CD4-positive, alpha-beta T cell (primary cell): ENCODE data around the gene RBM5. TPM values are rescaled to one million over a fixed set of nuclear protein-coding genes. Genes with fewer than 3 reads are reported as not detected.

Experiments used
- ATAC-seq: fragments of 200-7000 bp; cut with Tn5 transposase; one replicate; pipeline ENCODE4 v1.10.0; 2022; ENCODE audit warnings: mild to moderate bottlenecking; ENCODE audit not compliant: poor library complexity
- CTCF ChIA-PET: fragments of 350-600 bp; sonication (Branson Sonifier 250); formaldehyde crosslinking; loops from one replicate; lab custom pipeline; 2021; ENCODE audit warnings: antibody characterized with exemption, inconsistent platforms; lab: Charles Lee
- POLR2A ChIA-PET: fragments of 350-600 bp; sonication (Branson Sonifier 250); formaldehyde crosslinking; loops from one replicate; lab custom pipeline; 2021; ENCODE audit warnings: antibody characterized with exemption, inconsistent platforms; lab: Charles Lee
- DNase-seq, 14 experiments: peaks; one replicate each; pipeline ENCODE4 v3.0.0-alpha.2; 2013 to 2020; ENCODE audit warnings: mixed read lengths in 2 of 14
- H3K27ac ChIP-seq, 2 donors: one replicate each; pipeline versions ENCODE4 v1.5.1 to v1.7.0; 2013; ENCODE audit warnings: low read length in 2 of 2, low read depth in 1 of 2, mild to moderate bottlenecking in 1 of 2
- H3K27me3 ChIP-seq, 2 experiments: 1 replicate in 1 of 2; 2 replicates in 1 of 2; pipeline versions ENCODE4 v1.6.1 to v1.7.0; 2013; ENCODE audit warnings: low read length in 2 of 2, control low read depth in 1 of 2, mild to moderate bottlenecking in 1 of 2, moderate library complexity in 1 of 2; ENCODE audit not compliant: insufficient read depth in 2 of 2, control insufficient read depth in 1 of 2
- H3K36me3 ChIP-seq: one replicate; pipeline ENCODE4 v1.6.1; 2013; ENCODE audit warnings: low read length, control low read depth; ENCODE audit not compliant: insufficient read depth
- H3K4me1 ChIP-seq: one replicate; pipeline ENCODE4 v1.6.1; 2013; ENCODE audit warnings: low read length, control low read depth; ENCODE audit not compliant: insufficient read depth
- H3K4me3 ChIP-seq: one replicate; pipeline ENCODE4 v1.5.1; 2013; ENCODE audit warnings: mild to moderate bottlenecking, low read length, moderate library complexity
- H3K9me3 ChIP-seq, 2 experiments: 1 replicate in 1 of 2; 2 replicates in 1 of 2; pipeline versions ENCODE4 v1.6.1 to v1.7.0; 2013; ENCODE audit warnings: low read length in 2 of 2, mild to moderate bottlenecking in 2 of 2, control low read depth in 1 of 2, moderate library complexity in 1 of 2; ENCODE audit not compliant: control insufficient read depth in 1 of 2, insufficient read depth in 1 of 2
- H3K27ac Mint-ChIP-seq: one replicate; pipeline ENCODE4 v1.8.0; 2020; ENCODE audit warnings: mixed read lengths
- H3K27me3 Mint-ChIP-seq: one replicate; pipeline ENCODE4 v1.8.0; 2021; ENCODE audit warnings: mixed read lengths
- H3K36me3 Mint-ChIP-seq: one replicate; pipeline ENCODE4 v1.8.0; 2021; ENCODE audit warnings: low read depth, mixed read lengths
- H3K4me1 Mint-ChIP-seq: one replicate; pipeline ENCODE4 v1.8.0; 2021; ENCODE audit warnings: low read depth, mixed read lengths
- H3K4me3 Mint-ChIP-seq: one replicate; pipeline ENCODE4 v1.8.0; 2020; ENCODE audit warnings: mild to moderate bottlenecking, mixed read lengths
- H3K9me3 Mint-ChIP-seq: one replicate; pipeline ENCODE4 v1.8.0; 2020; ENCODE audit warnings: mixed read lengths
- CTCF ChIP-seq: fragments of 200-600 bp; IDR thresholded peaks from one replicate; pipeline ENCODE4 v1.8.0; 2022; ENCODE audit warnings: antibody characterized with exemption, mild to moderate bottlenecking
- intact Hi-C, 2 experiments: fragments of 100-400 bp; cut with DNase I in 1 of 2; cut with micrococcal nuclease in 1 of 2; formaldehyde crosslinking; loops; one replicate each; pipeline versions ENCODE4 v1.15.1 to v1.9.0; 2023 to 2025; cut with DNase I, micrococcal nuclease
- total RNA-seq, 174 experiments: library from RNA in 2 of 174; stranded (reverse) in 2 of 174; gene quantifications; one replicate each; pipeline ENCODE4 v1.2.3 and lab custom pipeline; 2021 to 2026

The RBM5 gene
- total RNA-seq, 2 experiments from 2014 or later = 324 to 330 TPM

GRCh38 chr3:50119786-50120185, 31.1 kb downstream of the RBM5 start:
- ATAC-seq = no peak

GRCh38 chr3:50120364-50121071, 31.8 kb downstream of the RBM5 start:
- Mint-ChIP-seq H3K9me3 (no peaks in the 10 kb centered on the region), H3K4me3 (no peak overlapping the region), H3K4me1 (peaks cover 6% of the 10 kb centered on the region), H3K27me3 (no peaks in the 10 kb centered on the region), H3K27ac (peak overlapping the region; percentile 61), H3K36me3 (peaks cover 58% of the 10 kb centered on the region)
- Histone ChIP-seq H3K27me3 (no peaks in the 10 kb centered on the region), H3K4me3 (no peak overlapping the region), H3K9me3 (no peaks in the 10 kb centered on the region), H3K4me1 (peaks cover 7% of the 10 kb centered on the region), H3K27ac (no peak overlapping the region), H3K36me3 (peaks cover 50% of the 10 kb centered on the region)
- intact Hi-C loops = loop anchor here (1.0 to 2.0 kb wide), 5 partner anchors 68 to 153 kb away; no protein-coding TSS in a partner anchor
- ATAC-seq = no peak
- no peak for TF ChIP-seq CTCF
- ChIA-PET POLR2A (interaction anchor here (1.1 kb wide), 1 partner anchor 106 kb away, joined by 4 read pairs; no protein-coding TSS in a partner anchor), CTCF (interaction anchor here (2.0 kb wide), 1 partner anchor 105 kb away, joined by 7 read pairs; no protein-coding TSS in a partner anchor)
- DNase-seq = peak in 1 of 14 experiments; percentile 26

More at GRCh38 chr3:50119786-50120185, 31.1 kb downstream of the RBM5 start:
- DNase-seq = no peak
- Mint-ChIP-seq H3K36me3 (peaks cover 65% of the 10 kb centered on the region), H3K4me1 (peaks cover 6% of the 10 kb centered on the region), H3K27ac (no peak overlapping the region), H3K9me3 (no peaks in the 10 kb centered on the region), H3K4me3 (no peak overlapping the region), H3K27me3 (no peaks in the 10 kb centered on the region)
- peaks cover 58% of the 10 kb centered on the region for H3K36me3 ChIP-seq
- no peak overlapping the region for H3K4me3 ChIP-seq
- TF ChIP-seq CTCF = no peak
- H3K27ac ChIP-seq = no peak overlapping the region
- ChIA-PET POLR2A (no interaction called here), CTCF (interaction anchor here (0.6 kb wide), 1 partner anchor 26 kb away, joined by 3 read pairs; no protein-coding TSS in a partner anchor)
- no peaks in the 10 kb centered on the region for H3K9me3 ChIP-seq
- intact Hi-C loops = loop anchor here in 1 of 2 experiments (2.0 kb wide), 2 partner anchors 69 to 107 kb away; no protein-coding TSS in a partner anchor
- peaks cover 7% of the 10 kb centered on the region for H3K4me1 ChIP-seq
- H3K27me3 ChIP-seq = no peaks in the 10 kb centered on the region

- no peaks in the 10 kb centered on the region for H3K27me3 Mint-ChIP-seq
- H3K9me3 ChIP-seq = no peaks in the 10 kb centered on the region
- H3K27ac Mint-ChIP-seq = peak overlapping the region; percentile 61
- intact Hi-C loops = loop anchor here (1.0 to 2.0 kb wide), 5 partner anchors 67 to 152 kb away; no protein-coding TSS in a partner anchor
- DNase-seq = peak; percentile 55 to 86 (median 65)
- peaks cover 6% of the 10 kb centered on the region for H3K4me1 Mint-ChIP-seq
- ATAC-seq = peak; percentile 87
- H3K36me3 Mint-ChIP-seq = peaks cover 50% of the 10 kb centered on the region
- H3K4me1 ChIP-seq = peaks cover 7% of the 10 kb centered on the region
- H3K4me3 ChIP-seq = no peak overlapping the region
- peak; percentile 86 for TF ChIP-seq CTCF
- H3K4me3 Mint-ChIP-seq = no peak overlapping the region
- H3K9me3 Mint-ChIP-seq = no peaks in the 10 kb centered on the region
- POLR2A ChIA-PET = interaction anchor here (1.1 kb wide), 1 partner anchor 105 kb away, joined by 4 read pairs; no protein-coding TSS in a partner anchor
- H3K27me3 ChIP-seq = no peaks in the 10 kb centered on the region
- H3K27ac ChIP-seq = no peak overlapping the region
- CTCF ChIA-PET = interaction anchor here (2.0 kb wide), 1 partner anchor 105 kb away, joined by 7 read pairs; no protein-coding TSS in a partner anchor
- peaks cover 42% of the 10 kb centered on the region for H3K36me3 ChIP-seq
These were observed 32.6 kb downstream of the RBM5 start for GRCh38 chr3:50121072-50122032.
